Smooth muscle cell of the pulmonary artery (primary cell): ENCODE measurements around the gene HS6ST3. TPM values are rescaled to one million over a fixed set of nuclear protein-coding genes. Genes with fewer than 3 reads are reported as not detected.

Experiments used
- total RNA-seq: library from RNA; depleted of rRNA; stranded (reverse); fragments of >200 nt; gene quantifications from 2 replicates; pipeline ENCODE4 v1.2.3, GENCODE V29; 2014

Gene HS6ST3
- total RNA-seq: 0.20 and 1.4 TPM in 2 replicates

DNA sequence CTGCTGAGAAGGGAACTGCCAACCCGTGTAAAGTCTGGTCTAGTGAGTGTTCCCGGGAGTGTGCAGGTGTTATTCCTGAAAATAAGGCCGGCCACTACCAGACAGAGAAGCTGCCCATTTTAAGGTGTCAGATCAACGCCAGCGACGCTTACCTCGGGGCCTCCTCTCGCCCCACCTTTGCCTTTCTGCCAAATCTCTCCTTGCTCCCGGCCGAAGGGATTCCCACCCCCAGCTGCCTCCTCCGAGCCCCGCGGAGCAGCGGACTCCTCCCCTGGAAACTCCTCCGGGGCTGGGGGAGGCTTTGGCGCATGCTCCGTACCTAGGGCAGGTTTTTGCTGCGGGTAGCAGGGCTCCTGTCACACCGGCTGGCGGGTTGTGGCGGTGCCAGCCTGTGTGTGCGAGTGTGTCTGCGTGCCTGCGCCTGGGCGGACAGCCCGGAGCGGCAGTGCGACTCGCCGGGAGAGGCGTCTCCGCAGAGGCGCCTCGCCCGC, at the start of gene HS6ST3:
TSS of gene HS6ST3 (plus strand) at position 359 of the 491 bp plus-strand sequence.

DNA sequence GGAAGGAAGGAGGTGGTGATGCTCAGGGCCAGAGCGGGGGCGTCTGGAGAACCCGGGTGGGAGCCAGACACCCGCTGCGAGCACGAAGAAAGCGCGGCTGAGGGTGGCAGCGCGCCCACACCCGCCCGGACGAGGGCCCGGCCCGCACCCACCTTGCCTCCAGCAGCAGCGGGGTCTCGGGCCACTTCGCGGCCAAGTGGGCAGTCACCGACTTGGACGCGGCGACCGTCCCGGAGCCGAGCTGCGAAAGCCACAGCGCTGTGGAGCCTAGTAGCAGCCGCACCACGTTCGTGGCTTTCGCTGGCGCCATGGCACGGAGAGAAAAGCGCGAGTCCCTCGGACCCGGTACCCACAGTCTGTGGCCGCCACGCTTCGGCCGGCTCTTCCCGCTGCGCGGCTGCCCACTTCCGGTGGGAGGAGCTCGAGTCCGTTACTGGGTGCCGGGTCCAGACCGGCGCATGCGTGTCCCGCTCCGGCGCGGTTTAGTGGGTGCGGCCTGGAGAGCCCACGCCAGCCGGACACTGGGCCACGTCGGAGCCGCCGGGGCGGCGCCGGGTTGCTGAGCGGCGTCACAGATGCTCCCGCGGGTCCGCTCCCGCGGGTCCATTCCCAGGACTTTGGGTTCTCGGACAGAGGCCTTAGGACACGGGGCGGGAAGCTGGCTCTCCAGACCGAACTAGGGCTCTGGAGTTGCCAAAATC, 36.8 kb upstream of the HS6ST3 start, which contains the start of gene UGGT2:
TSS of gene UGGT2 (minus strand) at position 399 of the 701 bp plus-strand sequence. CDS start at position 310, 89 bp downstream.

Other genes with a start within 250 kb of the HS6ST3 start
- 110 and 111 TPM in 2 replicates for gene UGGT2, start 36.7 kb upstream of the HS6ST3 start, total RNA-seq